GM23338 (cell line): ENCODE results near the gene KCTD15.

Experiments used
- CREB1 ChIP-seq: fragments of 250-450 bp; sonication (Bioruptor Pico); IDR thresholded peaks from 2 replicates; pipeline ENCODE4 v1.5.0; 2020; ENCODE audit warnings: low read depth, mild to moderate bottlenecking, moderate library complexity
- EZH2 ChIP-seq: fragments of 200-600 bp; sonication (generic); IDR thresholded peaks from one replicate; pipeline ENCODE4 v1.8.0; 2017; ENCODE audit warnings: antibody characterized with exemption, mild to moderate bottlenecking, low read depth; ENCODE audit not compliant: unreplicated experiment
- EZH2phosphoT487 ChIP-seq: fragments of 200-600 bp; sonication (generic); IDR thresholded peaks from one replicate; pipeline ENCODE4 v1.8.1; 2018; ENCODE audit warnings: antibody characterized with exemption; ENCODE audit not compliant: unreplicated experiment
- JUNB ChIP-seq: IDR thresholded peaks from one replicate; pipeline ENCODE4 v1.6.1; 2016; ENCODE audit warnings: antibody characterized with exemption; ENCODE audit not compliant: unreplicated experiment
- NANOG ChIP-seq: IDR thresholded peaks from 2 replicates; pipeline ENCODE4 v1.6.1; 2016; ENCODE audit warnings: antibody characterized with exemption, borderline replicate concordance
- POLR2AphosphoS5 ChIP-seq: IDR thresholded peaks from 2 replicates; pipeline ENCODE4 v1.6.1; 2016; ENCODE audit warnings: antibody characterized with exemption, low read depth
- REST ChIP-seq: IDR thresholded peaks from one replicate; pipeline ENCODE4 v1.6.1; 2018; ENCODE audit warnings: antibody characterized with exemption; ENCODE audit not compliant: unreplicated experiment
- STAT1 ChIP-seq: IDR thresholded peaks from one replicate; pipeline ENCODE4 v1.6.1; 2016; ENCODE audit warnings: antibody characterized with exemption; ENCODE audit not compliant: unreplicated experiment
- ZNF462 ChIP-seq: fragments of 250-450 bp; sonication (Bioruptor Pico); IDR thresholded peaks from 2 replicates; pipeline ENCODE4 v1.5.0; 2020; ENCODE audit warnings: mild to moderate bottlenecking, moderate library complexity
- TF ChIP-seq, protein P1 (sequence below), 2 experiments: fragments of 200-600 bp in 1 of 2; sonication (generic) in 1 of 2; conservative IDR thresholded peaks; 2 replicates each; pipeline versions ENCODE4 v1.5.1 to v1.6.1; 2016 to 2017; ENCODE audit warnings: antibody characterized with exemption in 2 of 2, low read depth in 2 of 2, mild to moderate bottlenecking in 2 of 2, moderate library complexity in 1 of 2
- TF ChIP-seq, protein P2 (sequence below): IDR thresholded peaks from 2 replicates; pipeline ENCODE4 v1.6.1; 2016; ENCODE audit warnings: antibody characterized with exemption

DNA sequence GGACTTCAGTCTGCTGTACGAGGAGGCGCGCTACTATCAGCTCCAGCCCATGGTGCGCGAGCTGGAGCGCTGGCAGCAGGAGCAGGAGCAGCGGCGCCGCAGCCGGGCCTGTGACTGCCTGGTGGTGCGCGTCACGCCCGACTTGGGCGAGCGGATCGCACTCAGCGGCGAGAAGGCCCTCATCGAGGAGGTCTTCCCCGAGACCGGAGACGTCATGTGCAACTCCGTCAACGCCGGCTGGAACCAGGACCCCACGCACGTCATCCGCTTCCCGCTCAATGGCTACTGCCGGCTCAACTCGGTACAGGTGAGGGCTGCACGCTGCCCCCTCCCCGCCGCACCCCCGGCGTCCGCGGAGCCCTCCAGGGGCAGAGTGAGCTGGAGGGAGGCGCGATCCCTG lies 14.6 kb downstream of the KCTD15 start:
- TF ChIP-seq ZNF462 (CRISPR knock-in tag) = no peak
- TF ChIP-seq, protein P1, sequence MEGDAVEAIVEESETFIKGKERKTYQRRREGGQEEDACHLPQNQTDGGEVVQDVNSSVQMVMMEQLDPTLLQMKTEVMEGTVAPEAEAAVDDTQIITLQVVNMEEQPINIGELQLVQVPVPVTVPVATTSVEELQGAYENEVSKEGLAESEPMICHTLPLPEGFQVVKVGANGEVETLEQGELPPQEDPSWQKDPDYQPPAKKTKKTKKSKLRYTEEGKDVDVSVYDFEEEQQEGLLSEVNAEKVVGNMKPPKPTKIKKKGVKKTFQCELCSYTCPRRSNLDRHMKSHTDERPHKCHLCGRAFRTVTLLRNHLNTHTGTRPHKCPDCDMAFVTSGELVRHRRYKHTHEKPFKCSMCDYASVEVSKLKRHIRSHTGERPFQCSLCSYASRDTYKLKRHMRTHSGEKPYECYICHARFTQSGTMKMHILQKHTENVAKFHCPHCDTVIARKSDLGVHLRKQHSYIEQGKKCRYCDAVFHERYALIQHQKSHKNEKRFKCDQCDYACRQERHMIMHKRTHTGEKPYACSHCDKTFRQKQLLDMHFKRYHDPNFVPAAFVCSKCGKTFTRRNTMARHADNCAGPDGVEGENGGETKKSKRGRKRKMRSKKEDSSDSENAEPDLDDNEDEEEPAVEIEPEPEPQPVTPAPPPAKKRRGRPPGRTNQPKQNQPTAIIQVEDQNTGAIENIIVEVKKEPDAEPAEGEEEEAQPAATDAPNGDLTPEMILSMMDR (conservative IDR thresholded peaks at IDR 0.05; ENCODE audit: low read depth in 2 of 2) = no peak
- no peak for TF ChIP-seq NANOG
- no peak for TF ChIP-seq POLR2AphosphoS5
- TF ChIP-seq EZH2 = no peak
- no peak for TF ChIP-seq REST
- no peak for TF ChIP-seq STAT1
- no peak for TF ChIP-seq JUNB
- no peak for TF ChIP-seq CREB1 (CRISPR knock-in tag)
- no peak for TF ChIP-seq EZH2phosphoT487
- TF ChIP-seq, protein P2, sequence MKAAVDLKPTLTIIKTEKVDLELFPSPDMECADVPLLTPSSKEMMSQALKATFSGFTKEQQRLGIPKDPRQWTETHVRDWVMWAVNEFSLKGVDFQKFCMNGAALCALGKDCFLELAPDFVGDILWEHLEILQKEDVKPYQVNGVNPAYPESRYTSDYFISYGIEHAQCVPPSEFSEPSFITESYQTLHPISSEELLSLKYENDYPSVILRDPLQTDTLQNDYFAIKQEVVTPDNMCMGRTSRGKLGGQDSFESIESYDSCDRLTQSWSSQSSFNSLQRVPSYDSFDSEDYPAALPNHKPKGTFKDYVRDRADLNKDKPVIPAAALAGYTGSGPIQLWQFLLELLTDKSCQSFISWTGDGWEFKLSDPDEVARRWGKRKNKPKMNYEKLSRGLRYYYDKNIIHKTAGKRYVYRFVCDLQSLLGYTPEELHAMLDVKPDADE = no peak
